Breast epithelium (tissue), 3 donors: ENCODE results near the gene STIM1.

Source experiments
- POLR2A ChIP-seq: fragments of 450-650 bp; IDR thresholded peaks from one replicate; pipeline ENCODE4 v1.6.1; 2016; ENCODE audit warnings: antibody characterized with exemption, mild to moderate bottlenecking, moderate library complexity
- POLR2AphosphoS5 ChIP-seq, 3 donors: sonication (generic); formaldehyde crosslinking; IDR thresholded peaks; one replicate each; pipeline ENCODE4 v1.6.1; 2017; ENCODE audit warnings: antibody characterized with exemption in 3 of 3
- TF ChIP-seq, protein P1 (sequence below), 3 donors: fragments of 450-650 bp; IDR thresholded peaks; one replicate each; pipeline ENCODE4 v1.5.1; 2016 to 2017; ENCODE audit warnings: antibody characterized with exemption in 3 of 3, mild to moderate bottlenecking in 3 of 3, moderate library complexity in 3 of 3

DNA sequence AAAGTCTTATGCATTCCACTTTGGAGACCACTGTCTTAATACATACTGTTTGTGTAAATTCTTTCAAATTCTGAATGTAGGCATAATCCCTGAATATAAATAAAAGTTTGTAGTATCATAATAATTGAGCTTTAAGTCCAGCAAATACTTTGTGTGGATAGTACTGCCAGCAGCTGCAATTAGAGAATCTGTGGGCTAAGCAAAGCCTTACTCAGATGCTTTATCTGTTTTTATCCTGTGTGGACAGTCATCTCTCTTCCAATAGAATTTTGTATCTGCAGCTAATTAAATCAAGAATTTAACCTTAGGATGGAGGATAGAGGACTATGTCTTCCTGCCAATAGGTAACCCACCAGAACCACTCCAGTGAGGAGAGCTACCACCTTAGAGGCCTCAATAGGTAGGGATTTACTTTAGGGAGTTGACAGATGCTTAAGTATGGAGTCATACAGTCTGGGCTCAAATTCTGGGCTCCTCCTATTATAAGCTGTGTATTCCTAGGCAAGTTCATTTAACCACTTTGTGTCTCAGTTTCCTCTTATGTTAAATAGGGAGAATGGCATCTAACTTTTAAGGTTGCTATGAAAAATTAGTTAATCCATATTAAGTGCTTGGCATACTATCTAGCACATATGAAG lies 71.1 kb downstream of the STIM1 start:
- TF ChIP-seq, protein P1, sequence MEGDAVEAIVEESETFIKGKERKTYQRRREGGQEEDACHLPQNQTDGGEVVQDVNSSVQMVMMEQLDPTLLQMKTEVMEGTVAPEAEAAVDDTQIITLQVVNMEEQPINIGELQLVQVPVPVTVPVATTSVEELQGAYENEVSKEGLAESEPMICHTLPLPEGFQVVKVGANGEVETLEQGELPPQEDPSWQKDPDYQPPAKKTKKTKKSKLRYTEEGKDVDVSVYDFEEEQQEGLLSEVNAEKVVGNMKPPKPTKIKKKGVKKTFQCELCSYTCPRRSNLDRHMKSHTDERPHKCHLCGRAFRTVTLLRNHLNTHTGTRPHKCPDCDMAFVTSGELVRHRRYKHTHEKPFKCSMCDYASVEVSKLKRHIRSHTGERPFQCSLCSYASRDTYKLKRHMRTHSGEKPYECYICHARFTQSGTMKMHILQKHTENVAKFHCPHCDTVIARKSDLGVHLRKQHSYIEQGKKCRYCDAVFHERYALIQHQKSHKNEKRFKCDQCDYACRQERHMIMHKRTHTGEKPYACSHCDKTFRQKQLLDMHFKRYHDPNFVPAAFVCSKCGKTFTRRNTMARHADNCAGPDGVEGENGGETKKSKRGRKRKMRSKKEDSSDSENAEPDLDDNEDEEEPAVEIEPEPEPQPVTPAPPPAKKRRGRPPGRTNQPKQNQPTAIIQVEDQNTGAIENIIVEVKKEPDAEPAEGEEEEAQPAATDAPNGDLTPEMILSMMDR (IDR thresholded peaks at IDR 0.05), result no peak
- no peak for TF ChIP-seq POLR2AphosphoS5 (IDR thresholded peaks at IDR 0.05)
- TF ChIP-seq POLR2A, result no peak
